ENCODE data around the gene LIMS1.

- no peak for TF ChIP-seq CTCF (IDR thresholded peaks at IDR 0.05)
- TF ChIP-seq EP300 (IDR thresholded peaks at IDR 0.05): no peak
- TF ChIP-seq POLR2A (IDR thresholded peaks at IDR 0.05): no peak
Observed at GRCh38 chr2:108629417-108629816, 95.1 kb downstream of the LIMS1 start.
